Measurements from ENCODE around the gene TCF23.

Gene TCF23

GRCh38 chr2:27122791-27123190 is 26.0 kb upstream of the TCF23 start:
- Mint-ChIP-seq H3K9me3 (no peaks in the 10 kb centered on the region), H3K36me3 (ENCODE audit: low read depth) (no peaks in the 10 kb centered on the region), H3K4me3 (peak overlapping the region; percentile 90), H3K4me1 (ENCODE audit: low read depth) (peaks cover 11% of the 10 kb centered on the region), H3K27ac (no peak overlapping the region), H3K27me3 (ENCODE audit: low read depth) (peaks cover 49% of the 10 kb centered on the region)

GRCh38 chr2:27123302-27124150 is 25.3 kb upstream of the TCF23 start, which contains the start of gene ABHD1:
Gene ABHD1, plus strand, starts transcription at chr2:27123815. Its CDS starts 134 bp downstream, at chr2:27123949.
- no peaks in the 10 kb centered on the region for H3K36me3 Mint-ChIP-seq (ENCODE audit: low read depth)
- no peaks in the 10 kb centered on the region for H3K9me3 Mint-ChIP-seq
- peak within 1 kb of the TSS; percentile 70 for H3K27ac Mint-ChIP-seq

GRCh38 chr2:27125104-27125503 is 23.7 kb upstream of the TCF23 start:
- peaks cover 7% of the 10 kb centered on the region for H3K4me1 Mint-ChIP-seq (ENCODE audit: low read depth)
- no peaks in the 10 kb centered on the region for H3K9me3 Mint-ChIP-seq
- no peak overlapping the region for H3K4me3 Mint-ChIP-seq
- peaks cover 8% of the 10 kb centered on the region for H3K36me3 Mint-ChIP-seq (ENCODE audit: low read depth)
- peaks cover 30% of the 10 kb centered on the region for H3K27me3 Mint-ChIP-seq (ENCODE audit: low read depth)
- no peak overlapping the region for H3K27ac Mint-ChIP-seq

More at GRCh38 chr2:27123302-27124150, 25.3 kb upstream of the TCF23 start, which contains the start of gene ABHD1:
- Mint-ChIP-seq H3K27me3 (ENCODE audit: low read depth) (peaks cover 43% of the 10 kb centered on the region), H3K4me1 (ENCODE audit: low read depth) (peaks cover 11% of the 10 kb centered on the region), H3K4me3 (peak within 1 kb of the TSS; percentile 90)

GRCh38 chr2:27126252-27126710 is 22.5 kb upstream of the TCF23 start:
- H3K9me3 Mint-ChIP-seq: no peaks in the 10 kb centered on the region
- H3K4me3 Mint-ChIP-seq: no peak overlapping the region
- peaks cover 7% of the 10 kb centered on the region for H3K4me1 Mint-ChIP-seq (ENCODE audit: low read depth)
- H3K36me3 Mint-ChIP-seq (ENCODE audit: low read depth): peaks cover 20% of the 10 kb centered on the region
- H3K27ac Mint-ChIP-seq: no peak overlapping the region
- H3K27me3 Mint-ChIP-seq (ENCODE audit: low read depth): peaks cover 21% of the 10 kb centered on the region

GRCh38 chr2:27127883-27128667 is 20.7 kb upstream of the TCF23 start:
- Mint-ChIP-seq H3K36me3 (ENCODE audit: low read depth) (peaks cover 28% of the 10 kb centered on the region), H3K27me3 (ENCODE audit: low read depth) (peaks cover 3% of the 10 kb centered on the region), H3K4me1 (ENCODE audit: low read depth) (peaks cover 13% of the 10 kb centered on the region), H3K9me3 (no peaks in the 10 kb centered on the region), H3K27ac (no peak overlapping the region), H3K4me3 (no peak overlapping the region)

GRCh38 chr2:27128668-27129571 is 19.9 kb upstream of the TCF23 start:
- Mint-ChIP-seq H3K27me3 (ENCODE audit: low read depth) (no peaks in the 10 kb centered on the region), H3K4me3 (no peak overlapping the region), H3K27ac (peak overlapping the region; percentile 29), H3K36me3 (ENCODE audit: low read depth) (peaks cover 32% of the 10 kb centered on the region), H3K9me3 (no peaks in the 10 kb centered on the region), H3K4me1 (ENCODE audit: low read depth) (peaks cover 15% of the 10 kb centered on the region)

GRCh38 chr2:27130396-27130795 is 18.4 kb upstream of the TCF23 start:
- H3K27ac Mint-ChIP-seq: no peak overlapping the region
- no peak overlapping the region for H3K4me3 Mint-ChIP-seq
- no peaks in the 10 kb centered on the region for H3K27me3 Mint-ChIP-seq (ENCODE audit: low read depth)
- H3K36me3 Mint-ChIP-seq (ENCODE audit: low read depth): peaks cover 34% of the 10 kb centered on the region
- H3K4me1 Mint-ChIP-seq (ENCODE audit: low read depth): peaks cover 14% of the 10 kb centered on the region
- H3K9me3 Mint-ChIP-seq: no peaks in the 10 kb centered on the region

- H3K4me3 Mint-ChIP-seq: no peak overlapping the region
- H3K36me3 Mint-ChIP-seq (ENCODE audit: low read depth): peaks cover 34% of the 10 kb centered on the region
- no peaks in the 10 kb centered on the region for H3K27me3 Mint-ChIP-seq (ENCODE audit: low read depth)
- H3K9me3 Mint-ChIP-seq: no peaks in the 10 kb centered on the region
- peak overlapping the region; percentile 36 for H3K27ac Mint-ChIP-seq
- peaks cover 14% of the 10 kb centered on the region for H3K4me1 Mint-ChIP-seq (ENCODE audit: low read depth)
These were observed 17.4 kb upstream of the TCF23 start for GRCh38 chr2:27131429-27131828.

- peaks cover 4% of the 10 kb centered on the region for H3K27me3 Mint-ChIP-seq (ENCODE audit: low read depth)
- peaks cover 14% of the 10 kb centered on the region for H3K4me1 Mint-ChIP-seq (ENCODE audit: low read depth)
- peak overlapping the region; percentile 97 for H3K4me3 Mint-ChIP-seq
- peaks cover 34% of the 10 kb centered on the region for H3K36me3 Mint-ChIP-seq (ENCODE audit: low read depth)
- no peaks in the 10 kb centered on the region for H3K9me3 Mint-ChIP-seq
- H3K27ac Mint-ChIP-seq: peak overlapping the region; percentile 64
These were observed 15.5 kb upstream of the TCF23 start for GRCh38 chr2:27133195-27133875.

GRCh38 chr2:27133905-27134780 is 14.7 kb upstream of the TCF23 start, which contains the start of gene PREB:
Gene PREB, minus strand, starts transcription at chr2:27134636. Its CDS starts 215 bp downstream, at chr2:27134421.
- peak within 1 kb of the TSS; percentile 98 for H3K27ac Mint-ChIP-seq
- H3K4me1 Mint-ChIP-seq (ENCODE audit: low read depth): peaks cover 14% of the 10 kb centered on the region
- no peaks in the 10 kb centered on the region for H3K9me3 Mint-ChIP-seq
- H3K4me3 Mint-ChIP-seq: peak within 1 kb of the TSS; percentile 97
- H3K36me3 Mint-ChIP-seq (ENCODE audit: low read depth): peaks cover 30% of the 10 kb centered on the region
- peaks cover 10% of the 10 kb centered on the region for H3K27me3 Mint-ChIP-seq (ENCODE audit: low read depth)

GRCh38 chr2:27134781-27135477 is 13.9 kb upstream of the TCF23 start:
- Mint-ChIP-seq H3K27me3 (ENCODE audit: low read depth) (peaks cover 12% of the 10 kb centered on the region), H3K36me3 (ENCODE audit: low read depth) (peaks cover 28% of the 10 kb centered on the region), H3K9me3 (no peaks in the 10 kb centered on the region), H3K27ac (peak overlapping the region; percentile 98), H3K4me3 (peak overlapping the region; percentile 97), H3K4me1 (ENCODE audit: low read depth) (peaks cover 14% of the 10 kb centered on the region)

- no peaks in the 10 kb centered on the region for H3K9me3 Mint-ChIP-seq
- peak overlapping the region; percentile 59 for H3K27ac Mint-ChIP-seq
- H3K4me3 Mint-ChIP-seq: peak overlapping the region; percentile 97
- H3K4me1 Mint-ChIP-seq (ENCODE audit: low read depth): peaks cover 14% of the 10 kb centered on the region
- H3K27me3 Mint-ChIP-seq (ENCODE audit: low read depth): peaks cover 12% of the 10 kb centered on the region
- peaks cover 22% of the 10 kb centered on the region for H3K36me3 Mint-ChIP-seq (ENCODE audit: low read depth)
These were observed 13.3 kb upstream of the TCF23 start for GRCh38 chr2:27135478-27135955.

Measured in T-helper 1 cell treated with Interleukin-12 subunit alpha and Interleukin-12 subunit beta and Interleukin-4 antibody, amounts not matched to agents 30 μg/mL and 1 μg/mL, for 36 hours (primary cell).